SIG-M5 treated with dmso at 0.1 percent for 504 hours (cell line): ENCODE measurements around the gene PPP6R3.
"Not testable (repeated sequence)": the region's sequence is repeated elsewhere in the genome, so short reads cannot be mapped to it uniquely, and the experiment has no call there.

Experiments used
- DNase-seq: peaks from one replicate; lab custom pipeline; 2025; ENCODE audit not compliant: unreplicated experiment; lab: John Stamatoyannopoulos, UW

The PPP6R3 gene

GRCh38 chr11:68433541-68433940 is 27.0 kb upstream of the PPP6R3 start:
- no peak for DNase-seq

- not testable (repeated sequence) for DNase-seq
These were observed 26.4 kb upstream of the PPP6R3 start for GRCh38 chr11:68434159-68434558.

- no peak for DNase-seq
These were observed 24.2 kb upstream of the PPP6R3 start for GRCh38 chr11:68436162-68436888.

GRCh38 chr11:68436985-68437926 is 23.3 kb upstream of the PPP6R3 start:
- DNase-seq: peak; percentile 27

GRCh38 chr11:68437927-68438657 is 22.5 kb upstream of the PPP6R3 start:
- no peak for DNase-seq

GRCh38 chr11:68438658-68439259 is 21.8 kb upstream of the PPP6R3 start:
- DNase-seq: no peak

- no peak for DNase-seq
These were observed 21.0 kb upstream of the PPP6R3 start for GRCh38 chr11:68439355-68440065.

- no peak for DNase-seq
These were observed 20.3 kb upstream of the PPP6R3 start for GRCh38 chr11:68440224-68440623.

- no peak for DNase-seq
These were observed 18.9 kb upstream of the PPP6R3 start for GRCh38 chr11:68441466-68442230.

GRCh38 chr11:68442433-68442832 is 18.1 kb upstream of the PPP6R3 start:
- no peak for DNase-seq

GRCh38 chr11:68444566-68444965 is 16.0 kb upstream of the PPP6R3 start:
- no peak for DNase-seq

GRCh38 chr11:68445531-68446035 is 15.0 kb upstream of the PPP6R3 start:
- no peak for DNase-seq

GRCh38 chr11:68446046-68446725 is 14.4 kb upstream of the PPP6R3 start:
- no peak for DNase-seq

- DNase-seq: peak; percentile 39
These were observed 13.3 kb upstream of the PPP6R3 start for GRCh38 chr11:68447015-68447801.

GRCh38 chr11:68447914-68448313 is 12.6 kb upstream of the PPP6R3 start:
- DNase-seq: not testable (repeated sequence)

- no peak for DNase-seq
These were observed 11.9 kb upstream of the PPP6R3 start for GRCh38 chr11:68448604-68449011.

GRCh38 chr11:68449951-68450350 is 10.6 kb upstream of the PPP6R3 start:
- no peak for DNase-seq

GRCh38 chr11:68450711-68451110 is 9.8 kb upstream of the PPP6R3 start:
- DNase-seq: no peak
